Stimulated activated CD4-positive, alpha-beta T cell treated with anti-CD3 and anti-CD28 coated beads, TNF-alpha, amount 100 ng/mL, for 48 hours (primary cell): Measurements from ENCODE around the gene CNGA3.

Source experiments
- DNase-seq, 3 donors: peaks; one replicate each; pipeline ENCODE4 v3.0.0-alpha.2; 2020; ENCODE audit warnings: low read depth in 3 of 3

CNGA3 gene

GRCh38 chr2:98376996-98377395, 30.7 kb downstream of the CNGA3 start:
- no peak for DNase-seq

GRCh38 chr2:98377544-98377943, 31.3 kb downstream of the CNGA3 start:
- no peak for DNase-seq

GRCh38 chr2:98378196-98378595, 31.9 kb downstream of the CNGA3 start:
- no peak for DNase-seq

GRCh38 chr2:98378901-98379300, 32.6 kb downstream of the CNGA3 start:
- no peak for DNase-seq

- DNase-seq: no peak
These were observed 33.3 kb downstream of the CNGA3 start for GRCh38 chr2:98379311-98380202.

GRCh38 chr2:98380203-98380535, 33.9 kb downstream of the CNGA3 start:
- DNase-seq: no peak

- DNase-seq: no peak
These were observed 35.2 kb downstream of the CNGA3 start for GRCh38 chr2:98381494-98381893.

- no peak for DNase-seq
These were observed 35.8 kb downstream of the CNGA3 start for GRCh38 chr2:98382086-98382485.

GRCh38 chr2:98382739-98383138, 36.5 kb downstream of the CNGA3 start:
- no peak for DNase-seq

GRCh38 chr2:98383166-98383565, 36.9 kb downstream of the CNGA3 start:
- no peak for DNase-seq

- peak; percentile 59 to 73 (median 60) for DNase-seq
These were observed 38.9 kb downstream of the CNGA3 start for GRCh38 chr2:98385050-98385699.

GRCh38 chr2:98387478-98387877, 41.2 kb downstream of the CNGA3 start:
- DNase-seq: no peak

- DNase-seq: no peak
These were observed 41.8 kb downstream of the CNGA3 start for GRCh38 chr2:98388081-98388480.

- DNase-seq: no peak
These were observed 42.5 kb downstream of the CNGA3 start for GRCh38 chr2:98388601-98389250.

GRCh38 chr2:98389251-98389605, 43.0 kb downstream of the CNGA3 start:
- no peak for DNase-seq

GRCh38 chr2:98390571-98391476, 44.6 kb downstream of the CNGA3 start:
- no peak for DNase-seq

- DNase-seq: no peak
These were observed 45.5 kb downstream of the CNGA3 start for GRCh38 chr2:98391581-98392270.

GRCh38 chr2:98393354-98393753, 47.1 kb downstream of the CNGA3 start:
- DNase-seq: no peak

- no peak for DNase-seq
These were observed 48.4 kb downstream of the CNGA3 start for GRCh38 chr2:98394595-98395153.

- DNase-seq: no peak
These were observed 49.7 kb downstream of the CNGA3 start for GRCh38 chr2:98395977-98396376.
